SH-SY5Y (cell line): ENCODE data around the gene SLC25A42.

Experiments
- GATA2 ChIP-seq: IDR thresholded peaks from 2 replicates; pipeline ENCODE4 v1.6.1; 2011; ENCODE audit warnings: mild to moderate bottlenecking, low read depth, low read length
- GATA3 ChIP-seq: IDR thresholded peaks from 2 replicates; pipeline ENCODE4 v1.6.1; 2011; ENCODE audit warnings: low read depth, mild to moderate bottlenecking, low read length, moderate library complexity

- TF ChIP-seq GATA2 (no peak), GATA3 (no peak)
Measured at GRCh38 chr19:19033176-19033425, 30.7 kb upstream of the SLC25A42 start.
